Fibroblast of the aortic adventitia (primary cell): Measurements from ENCODE around the gene CACNA2D1. TPM values are rescaled to one million over a fixed set of nuclear protein-coding genes. Genes with fewer than 3 reads are reported as not detected.

Experiments used
- DNase-seq: peaks from one replicate; pipeline ENCODE4 v3.0.0-alpha.2; 2010; ENCODE audit warnings: low read depth
- H3K4me3 ChIP-seq: 2 replicates; pipeline ENCODE4 v1.5.1; 2011; ENCODE audit warnings: low read depth, mild to moderate bottlenecking, control low read depth, low read length, moderate library complexity
- total RNA-seq: library from RNA; depleted of rRNA; stranded (reverse); fragments of >200 nt; gene quantifications from 2 replicates; pipeline ENCODE4 v1.2.3, GENCODE V29; 2012; ENCODE audit warnings: low replicate concordance
- TF ChIP-seq, protein P1 (sequence below): IDR thresholded peaks from 2 replicates; pipeline ENCODE4 v1.5.1; 2011; ENCODE audit warnings: mild to moderate bottlenecking, low read length, control low read depth, inconsistent platforms; ENCODE audit not compliant: insufficient read depth

Gene CACNA2D1
- total RNA-seq, 1 donor, result 90.5 TPM

DNA sequence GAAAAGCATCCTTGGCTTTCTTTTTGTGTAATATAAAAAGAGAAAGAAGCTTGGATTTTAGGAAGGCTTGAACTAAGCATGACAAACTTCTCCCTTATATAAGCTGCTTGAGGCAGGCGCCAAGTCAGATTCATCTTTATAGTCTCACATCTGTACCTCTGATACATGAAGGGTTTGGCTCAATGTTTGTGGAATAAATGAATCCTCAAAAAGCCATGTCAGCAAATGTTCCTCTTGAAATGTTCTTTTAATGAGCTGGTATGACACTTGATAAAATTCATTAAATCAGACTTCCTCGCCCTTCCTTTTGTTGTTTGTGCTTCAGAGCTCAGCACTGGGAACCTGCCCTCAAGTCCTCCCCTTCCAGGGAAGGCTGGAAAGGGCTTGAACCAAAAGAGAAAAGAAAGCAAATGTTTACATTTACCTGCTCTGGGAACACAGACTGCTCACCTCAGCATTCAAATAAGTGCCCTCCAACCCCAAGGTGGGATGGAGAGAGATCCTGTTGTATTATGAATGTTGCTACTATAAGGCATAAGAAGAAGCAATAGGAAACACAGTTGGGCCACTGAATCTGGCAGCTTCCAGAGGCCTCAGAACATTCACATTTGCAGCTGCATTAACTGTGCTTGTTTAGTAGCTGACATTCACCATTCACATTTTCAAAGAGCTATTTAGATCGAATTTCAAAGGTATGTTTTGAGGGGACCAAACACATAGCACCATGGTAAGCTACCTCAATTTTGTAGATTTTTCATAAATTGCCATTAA is 212.6 kb downstream of the CACNA2D1 start:
- TF ChIP-seq, protein P1, sequence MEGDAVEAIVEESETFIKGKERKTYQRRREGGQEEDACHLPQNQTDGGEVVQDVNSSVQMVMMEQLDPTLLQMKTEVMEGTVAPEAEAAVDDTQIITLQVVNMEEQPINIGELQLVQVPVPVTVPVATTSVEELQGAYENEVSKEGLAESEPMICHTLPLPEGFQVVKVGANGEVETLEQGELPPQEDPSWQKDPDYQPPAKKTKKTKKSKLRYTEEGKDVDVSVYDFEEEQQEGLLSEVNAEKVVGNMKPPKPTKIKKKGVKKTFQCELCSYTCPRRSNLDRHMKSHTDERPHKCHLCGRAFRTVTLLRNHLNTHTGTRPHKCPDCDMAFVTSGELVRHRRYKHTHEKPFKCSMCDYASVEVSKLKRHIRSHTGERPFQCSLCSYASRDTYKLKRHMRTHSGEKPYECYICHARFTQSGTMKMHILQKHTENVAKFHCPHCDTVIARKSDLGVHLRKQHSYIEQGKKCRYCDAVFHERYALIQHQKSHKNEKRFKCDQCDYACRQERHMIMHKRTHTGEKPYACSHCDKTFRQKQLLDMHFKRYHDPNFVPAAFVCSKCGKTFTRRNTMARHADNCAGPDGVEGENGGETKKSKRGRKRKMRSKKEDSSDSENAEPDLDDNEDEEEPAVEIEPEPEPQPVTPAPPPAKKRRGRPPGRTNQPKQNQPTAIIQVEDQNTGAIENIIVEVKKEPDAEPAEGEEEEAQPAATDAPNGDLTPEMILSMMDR, result no peak
- no peak overlapping the region for H3K4me3 ChIP-seq
- no peak for DNase-seq

DNA sequence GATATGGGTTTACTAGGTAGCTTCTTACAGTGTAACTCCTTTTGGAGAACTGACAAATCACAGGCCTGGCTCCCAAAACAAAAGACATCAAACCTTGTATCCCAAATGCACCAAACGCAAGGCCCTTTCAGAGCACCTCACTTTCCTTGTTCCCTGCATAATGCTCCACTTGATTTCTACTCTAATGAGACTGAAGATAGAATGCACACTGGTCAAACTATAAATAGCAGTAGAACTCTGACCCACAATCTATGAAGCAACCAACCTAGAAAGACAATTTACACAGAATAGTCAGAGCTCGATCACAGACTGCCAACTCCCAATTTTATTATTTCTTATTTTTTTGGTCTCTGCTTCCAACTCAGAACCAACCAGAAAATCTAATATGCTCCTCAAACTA is 214.4 kb downstream of the CACNA2D1 start:
- DNase-seq, result no peak
- TF ChIP-seq, protein P1, result no peak
- no peak overlapping the region for H3K4me3 ChIP-seq

- TF ChIP-seq, protein P1, result no peak
- H3K4me3 ChIP-seq, result no peak overlapping the region
Measured at GRCh38 chr7:82226191-82226590, 217.4 kb downstream of the CACNA2D1 start.

DNA sequence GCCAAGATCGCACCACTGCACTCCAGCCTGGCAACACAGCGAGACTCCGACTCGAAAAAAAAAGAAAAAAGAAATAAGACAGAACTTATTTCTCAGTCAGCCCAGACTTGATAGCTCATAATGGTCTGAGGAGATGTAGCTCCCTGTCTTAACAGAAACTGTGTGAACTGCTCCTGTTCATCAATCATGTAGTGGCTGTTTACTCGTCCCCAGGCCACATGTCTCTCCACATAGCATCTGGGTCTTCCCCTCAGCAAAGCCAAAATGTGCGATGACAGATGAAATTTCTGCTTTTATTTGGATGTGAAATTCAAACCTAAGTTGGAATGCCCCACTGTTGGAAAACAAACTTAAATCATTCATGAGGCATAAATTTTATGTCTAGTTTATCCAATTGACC is 219.0 kb downstream of the CACNA2D1 start:
- TF ChIP-seq, protein P1, result no peak
- no peak for DNase-seq
- H3K4me3 ChIP-seq, result no peak overlapping the region

More at GRCh38 chr7:82226191-82226590, 217.4 kb downstream of the CACNA2D1 start:
- DNase-seq, result no peak

GRCh38 chr7:82223580-82223979 is 220.0 kb downstream of the CACNA2D1 start:
- TF ChIP-seq, protein P1, result no peak
- DNase-seq, result no peak
- H3K4me3 ChIP-seq, result no peak overlapping the region

DNA sequence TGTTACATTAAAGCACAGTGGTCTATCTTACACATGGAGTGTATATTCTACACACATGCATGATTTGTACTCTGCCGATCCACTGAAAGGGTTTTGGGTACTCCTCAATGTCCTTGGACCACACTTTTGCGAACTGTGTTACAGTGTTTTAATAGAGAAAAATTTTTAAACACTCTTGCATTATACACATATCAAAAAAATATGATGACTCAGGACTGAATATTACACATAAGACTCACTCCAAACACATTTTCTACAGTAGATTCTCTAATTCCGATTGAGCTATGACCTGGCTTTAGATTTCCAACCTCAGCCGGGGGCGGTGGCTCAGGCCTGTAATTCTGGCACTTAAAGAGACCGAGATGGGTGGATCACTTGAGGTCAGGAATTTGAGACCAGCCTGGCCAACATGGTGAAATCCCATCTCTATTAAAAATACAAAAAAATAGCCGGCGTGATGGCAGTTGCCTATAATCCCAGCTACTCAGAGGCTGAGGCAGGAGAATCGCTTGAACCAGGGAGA is 222.4 kb downstream of the CACNA2D1 start:
- peak; percentile 8 for DNase-seq
- H3K4me3 ChIP-seq, result no peak overlapping the region
- TF ChIP-seq, protein P1, result no peak
